NCI-H345 treated with DMSO at 0.1 percent for 48 hours (cell line): ENCODE results near the gene INAVA.
"Not testable (repeated sequence)": the region's sequence is repeated elsewhere in the genome, so short reads cannot be mapped to it uniquely, and the experiment has no call there.

ENCODE experiments used
- DNase-seq: peaks from one replicate; lab custom pipeline; 2025; ENCODE audit not compliant: unreplicated experiment; lab: John Stamatoyannopoulos, UW

Gene INAVA

GRCh38 chr1:200960236-200960947 is 65.7 kb downstream of the INAVA start:
- no peak for DNase-seq

- DNase-seq = no peak
Observed at GRCh38 chr1:200960948-200961340, 66.2 kb downstream of the INAVA start.

- not testable (repeated sequence) for DNase-seq
Observed at GRCh38 chr1:200962151-200962550, 67.5 kb downstream of the INAVA start.

- no peak for DNase-seq
Observed at GRCh38 chr1:200962631-200963030, 67.9 kb downstream of the INAVA start.

GRCh38 chr1:200963076-200963475 is 68.4 kb downstream of the INAVA start:
- DNase-seq = no peak

- DNase-seq = not testable (repeated sequence)
Observed at GRCh38 chr1:200963888-200964287, 69.2 kb downstream of the INAVA start.
